Stimulated activated CD8-positive, alpha-beta memory T cell treated with anti-CD3 and anti-CD28 coated beads, Interleukin-15, amount 100 ng/mL, for 4 hours (primary cell): ENCODE measurements around the gene PRSS22.

ENCODE experiments used
- DNase-seq, 2 donors: peaks; one replicate each; pipeline ENCODE4 v3.0.0-alpha.2; 2020; ENCODE audit warnings: low read depth in 2 of 2

PRSS22 gene

GRCh38 chr16:2829501-2830354 lies 28.2 kb downstream of the PRSS22 start, which contains the start of gene ZG16B:
ZG16B (plus strand) TSS chr16:2830303; CDS start chr16:2830442, 139 bp downstream.
- DNase-seq = no peak

- DNase-seq = no peak
These were observed 29.0 kb downstream of the PRSS22 start for GRCh38 chr16:2828876-2829430.

- no peak for DNase-seq
These were observed 29.5 kb downstream of the PRSS22 start for GRCh38 chr16:2828521-2828840.

GRCh38 chr16:2827831-2828520 lies 30.0 kb downstream of the PRSS22 start:
- no peak for DNase-seq

- DNase-seq = no peak
These were observed 30.6 kb downstream of the PRSS22 start for GRCh38 chr16:2827374-2827791.

GRCh38 chr16:2826591-2827373 lies 31.2 kb downstream of the PRSS22 start:
- no peak for DNase-seq

GRCh38 chr16:2825906-2826305 lies 32.1 kb downstream of the PRSS22 start:
- DNase-seq = no peak

- DNase-seq = no peak
These were observed 32.8 kb downstream of the PRSS22 start for GRCh38 chr16:2825049-2825742.

GRCh38 chr16:2824626-2825025 lies 33.3 kb downstream of the PRSS22 start:
- DNase-seq = no peak

- DNase-seq = no peak
These were observed 35.5 kb downstream of the PRSS22 start for GRCh38 chr16:2822496-2822895.

- no peak for DNase-seq
These were observed 35.8 kb downstream of the PRSS22 start for GRCh38 chr16:2822158-2822495.

- no peak for DNase-seq
These were observed 36.3 kb downstream of the PRSS22 start for GRCh38 chr16:2821487-2822157.

GRCh38 chr16:2820836-2821486 lies 37.0 kb downstream of the PRSS22 start:
- DNase-seq = no peak

- no peak for DNase-seq
These were observed 37.8 kb downstream of the PRSS22 start for GRCh38 chr16:2819939-2820835.

GRCh38 chr16:2819179-2819938 lies 38.6 kb downstream of the PRSS22 start:
- no peak for DNase-seq

- no peak for DNase-seq
These were observed 39.6 kb downstream of the PRSS22 start for GRCh38 chr16:2818272-2818876.

GRCh38 chr16:2817340-2818271 lies 40.4 kb downstream of the PRSS22 start:
- no peak for DNase-seq
